ENCODE results near the gene ATP2A1.
"Not testable (repeated sequence)": the region's sequence is repeated elsewhere in the genome, so short reads cannot be mapped to it uniquely, and the experiment has no call there.

Gene ATP2A1

DNA sequence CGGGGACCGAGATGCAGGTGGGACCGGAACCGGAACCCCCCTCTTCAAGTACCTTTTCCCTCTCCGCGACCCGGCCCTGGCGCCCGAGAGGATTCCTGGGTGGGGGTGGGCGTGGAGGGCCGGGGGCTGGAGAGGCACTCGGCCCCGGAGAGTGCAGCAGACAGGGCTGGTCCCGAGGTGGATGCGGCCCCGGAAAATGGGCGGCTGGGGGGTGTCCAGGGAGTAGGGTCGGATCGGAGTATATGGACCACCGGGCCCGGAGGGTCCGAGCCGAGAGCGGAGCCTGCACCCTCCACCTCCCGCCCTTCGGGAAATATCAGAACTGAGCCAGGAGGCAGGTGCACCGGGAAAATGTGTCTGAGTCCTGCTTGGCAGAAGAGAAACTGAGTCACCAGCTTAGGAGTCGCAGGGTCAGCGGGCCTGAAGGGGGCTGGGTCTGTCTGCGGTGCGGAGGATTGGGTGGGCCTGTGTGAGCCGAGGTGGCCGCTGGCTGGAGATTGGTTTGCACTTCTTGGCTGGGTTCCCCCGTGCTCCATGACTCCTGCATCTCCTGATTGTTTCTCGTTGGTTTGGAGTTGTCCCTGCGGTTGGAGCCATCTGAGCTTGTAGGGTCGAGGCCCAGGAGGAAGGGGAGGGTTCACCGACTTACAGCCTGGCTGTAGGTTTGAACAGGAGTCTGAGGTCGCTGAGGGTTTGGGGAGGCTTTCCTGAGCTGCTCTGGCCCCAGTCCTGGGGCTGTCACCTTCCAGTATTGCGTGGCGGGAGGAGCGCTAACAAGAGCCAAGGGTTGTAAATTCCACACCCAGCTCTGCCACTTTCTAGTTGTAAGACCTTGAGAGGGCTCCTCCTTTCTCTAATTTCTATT, 14.1 kb upstream of the ATP2A1 start:
- Histone ChIP-seq H3K4me1 (ENCODE audit: insufficient read depth, insufficient read length) (peaks cover 10% of the 10 kb centered on the region), H3K27me3 (ENCODE audit: insufficient read depth, insufficient read length) (no peaks in the 10 kb centered on the region), H3K9me3 (ENCODE audit: insufficient read depth, low read length) (no peaks in the 10 kb centered on the region), H3K4me3 (ENCODE audit: insufficient read length, low read depth) (peak overlapping the region; percentile 99), H3K36me3 (ENCODE audit: insufficient read depth, insufficient read length, low read length) (peaks cover 31% of the 10 kb centered on the region), H3K9ac (ENCODE audit: insufficient read length, low read depth) (peak overlapping the region; percentile 98)
- DNase-seq (ENCODE audit: low read depth, low spot score): no peak
- TF ChIP-seq ZNF274 (IDR thresholded peaks at IDR 0.05; ENCODE audit: low read depth, low read length) (no peak), YY1 (IDR thresholded peaks at IDR 0.05; ENCODE audit: insufficient read depth, insufficient read length) (no peak), SUZ12 (IDR thresholded peaks at IDR 0.05; ENCODE audit: extremely low read depth, insufficient read depth, insufficient read length) (no peak)

DNA sequence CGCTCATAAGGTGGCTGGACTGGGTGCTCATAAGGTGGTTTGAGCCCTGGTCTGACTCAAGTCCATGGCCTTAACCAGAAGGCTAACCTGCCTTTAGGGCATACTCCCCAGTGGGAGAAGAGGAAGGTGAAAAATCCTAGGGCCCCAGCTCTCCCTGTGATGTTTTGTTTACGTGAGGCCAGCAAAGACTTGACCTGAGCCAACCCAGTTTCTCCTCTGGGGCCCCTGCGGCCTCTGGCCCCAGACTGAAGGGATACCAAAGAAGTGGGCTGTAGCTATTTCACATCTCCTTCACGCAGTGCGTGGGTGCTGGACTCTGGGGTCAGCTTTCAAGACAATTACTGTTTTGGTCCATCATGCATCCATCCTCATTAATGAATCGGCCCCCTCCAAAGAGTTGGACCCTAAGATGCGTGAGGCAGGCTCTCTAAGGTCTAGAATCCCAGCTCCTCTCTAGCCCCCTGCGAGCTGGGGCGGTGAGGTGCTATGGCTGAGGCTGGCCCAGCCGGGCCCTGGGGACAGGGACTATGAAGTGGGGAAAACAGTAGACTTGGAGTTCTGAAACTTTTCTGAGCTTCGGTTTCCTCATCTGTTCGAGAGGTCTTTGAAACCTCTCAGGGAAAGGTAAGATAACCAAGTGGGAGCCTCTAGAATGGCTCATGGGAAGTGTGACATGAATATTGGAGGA, 13.1 kb upstream of the ATP2A1 start:
- H3K4me3 ChIP-seq (ENCODE audit: insufficient read length, low read depth): peak overlapping the region; percentile 99
- H3K4me1 ChIP-seq (ENCODE audit: insufficient read depth, insufficient read length): peaks cover 10% of the 10 kb centered on the region
- no peaks in the 10 kb centered on the region for H3K9me3 ChIP-seq (ENCODE audit: insufficient read depth, low read length)
- peak overlapping the region; percentile 54 for H3K9ac ChIP-seq (ENCODE audit: insufficient read length, low read depth)
- peaks cover 41% of the 10 kb centered on the region for H3K36me3 ChIP-seq (ENCODE audit: insufficient read depth, insufficient read length, low read length)
- TF ChIP-seq YY1 (IDR thresholded peaks at IDR 0.05; ENCODE audit: insufficient read depth, insufficient read length) (no peak), SUZ12 (IDR thresholded peaks at IDR 0.05; ENCODE audit: extremely low read depth, insufficient read depth, insufficient read length) (no peak), ZNF274 (IDR thresholded peaks at IDR 0.05; ENCODE audit: low read depth, low read length) (no peak)
- no peaks in the 10 kb centered on the region for H3K27me3 ChIP-seq (ENCODE audit: insufficient read depth, insufficient read length)
- DNase-seq (ENCODE audit: low read depth, low spot score): no peak

DNA sequence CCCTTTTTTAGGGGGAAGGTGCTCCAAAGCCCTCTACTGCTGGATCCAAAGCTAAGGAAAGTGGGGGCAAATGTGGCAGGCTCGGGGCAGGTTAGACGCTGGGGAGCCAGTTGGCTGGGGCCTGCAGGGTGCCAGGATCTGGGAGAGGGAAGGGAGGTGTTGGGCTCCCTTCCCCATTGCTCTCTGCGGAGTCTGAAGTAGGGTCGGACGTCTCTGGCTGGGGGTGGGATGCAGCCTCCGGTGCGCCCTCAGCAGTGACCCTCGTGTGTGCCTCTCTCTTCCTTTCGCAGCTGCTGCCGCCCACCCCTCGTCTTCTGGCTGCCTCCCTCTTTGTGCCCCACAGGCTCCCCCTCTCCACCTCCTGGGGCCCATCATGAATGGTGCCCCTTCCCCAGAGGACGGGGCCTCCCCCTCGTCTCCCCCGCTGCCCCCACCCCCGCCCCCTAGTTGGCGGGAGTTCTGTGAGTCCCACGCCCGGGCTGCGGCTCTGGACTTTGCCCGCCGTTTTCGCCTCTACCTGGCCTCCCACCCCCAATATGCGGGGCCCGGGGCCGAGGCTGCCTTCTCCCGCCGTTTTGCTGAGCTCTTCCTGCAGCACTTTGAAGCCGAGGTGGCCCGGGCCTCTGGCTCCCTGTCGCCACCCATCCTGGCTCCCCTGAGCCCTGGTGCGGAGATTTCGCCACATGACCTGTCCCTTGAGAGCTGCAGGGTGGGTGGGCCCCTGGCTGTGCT, 12.4 kb upstream of the ATP2A1 start:
- Histone ChIP-seq H3K4me3 (ENCODE audit: insufficient read length, low read depth) (no peak overlapping the region), H3K36me3 (ENCODE audit: insufficient read depth, insufficient read length, low read length) (peaks cover 48% of the 10 kb centered on the region), H3K27me3 (ENCODE audit: insufficient read depth, insufficient read length) (no peaks in the 10 kb centered on the region), H3K4me1 (ENCODE audit: insufficient read depth, insufficient read length) (peaks cover 10% of the 10 kb centered on the region), H3K9ac (ENCODE audit: insufficient read length, low read depth) (no peak overlapping the region), H3K9me3 (ENCODE audit: insufficient read depth, low read length) (no peaks in the 10 kb centered on the region)
- TF ChIP-seq YY1 (IDR thresholded peaks at IDR 0.05; ENCODE audit: insufficient read depth, insufficient read length) (no peak), ZNF274 (IDR thresholded peaks at IDR 0.05; ENCODE audit: low read depth, low read length) (no peak), SUZ12 (IDR thresholded peaks at IDR 0.05; ENCODE audit: extremely low read depth, insufficient read depth, insufficient read length) (no peak)
- DNase-seq (ENCODE audit: low read depth, low spot score): no peak

DNA sequence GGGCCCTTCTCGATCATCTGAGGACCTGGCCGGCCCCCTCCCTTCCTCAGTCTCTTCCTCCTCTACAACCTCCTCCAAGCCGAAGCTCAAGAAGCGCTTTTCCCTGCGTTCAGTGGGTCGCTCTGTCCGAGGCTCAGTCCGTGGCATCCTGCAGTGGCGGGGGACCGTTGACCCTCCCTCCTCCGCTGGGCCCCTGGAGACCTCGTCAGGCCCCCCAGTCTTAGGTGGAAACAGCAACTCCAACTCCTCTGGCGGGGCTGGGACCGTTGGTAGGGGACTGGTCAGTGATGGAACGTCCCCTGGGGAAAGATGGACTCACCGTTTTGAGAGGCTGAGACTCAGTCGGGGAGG, 11.9 kb upstream of the ATP2A1 start:
- Histone ChIP-seq H3K4me1 (ENCODE audit: insufficient read depth, insufficient read length) (peaks cover 10% of the 10 kb centered on the region), H3K27me3 (ENCODE audit: insufficient read depth, insufficient read length) (no peaks in the 10 kb centered on the region), H3K9ac (ENCODE audit: insufficient read length, low read depth) (peak overlapping the region; percentile 5), H3K36me3 (ENCODE audit: insufficient read depth, insufficient read length, low read length) (peaks cover 50% of the 10 kb centered on the region), H3K9me3 (ENCODE audit: insufficient read depth, low read length) (no peaks in the 10 kb centered on the region), H3K4me3 (ENCODE audit: insufficient read length, low read depth) (no peak overlapping the region)
- no peak for DNase-seq (ENCODE audit: low read depth, low spot score)
- TF ChIP-seq ZNF274 (IDR thresholded peaks at IDR 0.05; ENCODE audit: low read depth, low read length): no peak
- no peak for TF ChIP-seq YY1 (IDR thresholded peaks at IDR 0.05; ENCODE audit: insufficient read depth, insufficient read length)
- TF ChIP-seq SUZ12 (IDR thresholded peaks at IDR 0.05; ENCODE audit: extremely low read depth, insufficient read depth, insufficient read length): no peak

DNA sequence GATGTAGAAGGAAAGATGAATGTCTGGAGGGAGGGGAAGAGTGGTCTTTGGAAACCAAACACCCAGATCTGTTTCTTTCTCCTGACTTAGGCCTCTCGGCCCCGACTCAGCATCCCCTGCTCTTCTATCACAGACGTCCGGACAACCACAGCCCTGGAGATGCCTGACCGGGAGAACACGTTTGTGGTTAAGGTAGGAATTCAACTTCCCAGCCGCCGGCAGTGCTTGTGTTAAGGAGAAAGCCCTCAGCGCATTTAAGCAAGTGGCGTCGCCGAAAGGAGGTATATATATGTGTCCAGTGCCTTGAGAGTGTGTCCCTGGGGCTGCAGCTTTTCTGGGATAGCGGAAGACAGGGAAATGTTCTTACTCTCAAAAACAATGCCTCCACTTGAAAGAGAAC, 11.0 kb upstream of the ATP2A1 start:
- Histone ChIP-seq H3K4me1 (ENCODE audit: insufficient read depth, insufficient read length) (peaks cover 8% of the 10 kb centered on the region), H3K9me3 (ENCODE audit: insufficient read depth, low read length) (no peaks in the 10 kb centered on the region), H3K27me3 (ENCODE audit: insufficient read depth, insufficient read length) (no peaks in the 10 kb centered on the region), H3K36me3 (ENCODE audit: insufficient read depth, insufficient read length, low read length) (peaks cover 59% of the 10 kb centered on the region), H3K9ac (ENCODE audit: insufficient read length, low read depth) (no peak overlapping the region), H3K4me3 (ENCODE audit: insufficient read length, low read depth) (no peak overlapping the region)
- no peak for TF ChIP-seq YY1 (IDR thresholded peaks at IDR 0.05; ENCODE audit: insufficient read depth, insufficient read length)
- no peak for TF ChIP-seq ZNF274 (IDR thresholded peaks at IDR 0.05; ENCODE audit: low read depth, low read length)
- TF ChIP-seq SUZ12 (IDR thresholded peaks at IDR 0.05; ENCODE audit: extremely low read depth, insufficient read depth, insufficient read length): no peak
- DNase-seq (ENCODE audit: low read depth, low spot score): no peak

DNA sequence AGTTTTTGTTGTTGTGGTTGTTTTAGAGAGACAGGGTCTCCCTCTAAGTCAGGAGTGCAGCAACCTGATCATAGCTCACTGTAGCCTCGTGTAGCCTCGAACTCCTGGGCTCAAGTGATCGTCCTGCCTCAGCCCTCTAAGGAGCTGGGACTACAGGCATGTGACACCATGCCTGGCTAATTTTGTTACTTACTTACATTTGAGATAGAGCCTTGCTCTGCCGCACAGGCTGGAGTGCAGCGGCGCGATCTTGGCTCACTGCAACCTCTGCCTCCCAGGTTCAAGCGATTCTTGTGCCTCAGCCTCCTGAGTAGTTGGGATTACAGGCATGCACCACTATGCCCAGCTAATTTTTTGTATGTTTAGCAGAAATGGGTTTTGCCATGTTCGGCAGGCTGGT, 10.6 kb upstream of the ATP2A1 start:
- H3K9me3 ChIP-seq (ENCODE audit: insufficient read depth, low read length); H3K4me1 ChIP-seq (ENCODE audit: insufficient read depth, insufficient read length); H3K27me3 ChIP-seq (ENCODE audit: insufficient read depth, insufficient read length); H3K4me3 ChIP-seq (ENCODE audit: insufficient read length, low read depth); DNase-seq (ENCODE audit: low read depth, low spot score); H3K9ac ChIP-seq (ENCODE audit: insufficient read length, low read depth): not testable (repeated sequence)
- peaks cover 63% of the 10 kb centered on the region for H3K36me3 ChIP-seq (ENCODE audit: insufficient read depth, insufficient read length, low read length)

DNA sequence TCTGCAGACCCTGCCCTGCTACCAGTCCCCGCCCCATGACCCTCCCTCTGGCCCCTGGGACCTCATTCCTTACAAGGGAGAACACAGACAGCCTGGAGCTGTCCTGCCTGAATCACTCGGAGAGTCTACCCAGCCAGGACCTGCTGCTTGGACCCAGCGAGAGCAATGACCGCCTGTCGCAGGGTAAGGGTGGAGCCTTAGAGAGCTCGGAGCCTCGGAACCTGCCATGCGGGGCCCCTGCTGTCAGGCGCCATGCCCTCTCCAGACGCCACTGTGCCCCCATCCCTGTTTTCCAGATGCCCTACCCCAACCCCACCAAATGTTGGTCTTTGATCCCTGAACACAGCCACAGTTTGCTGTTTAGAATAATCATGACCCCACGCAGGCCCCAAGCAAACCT, 9.1 kb upstream of the ATP2A1 start:
- Histone ChIP-seq H3K4me1 (ENCODE audit: insufficient read depth, insufficient read length) (peaks cover 7% of the 10 kb centered on the region), H3K36me3 (ENCODE audit: insufficient read depth, insufficient read length, low read length) (peaks cover 78% of the 10 kb centered on the region), H3K9ac (ENCODE audit: insufficient read length, low read depth) (no peak overlapping the region), H3K9me3 (ENCODE audit: insufficient read depth, low read length) (no peaks in the 10 kb centered on the region), H3K27me3 (ENCODE audit: insufficient read depth, insufficient read length) (no peaks in the 10 kb centered on the region), H3K4me3 (ENCODE audit: insufficient read length, low read depth) (no peak overlapping the region)
- TF ChIP-seq SUZ12 (IDR thresholded peaks at IDR 0.05; ENCODE audit: extremely low read depth, insufficient read depth, insufficient read length): no peak
- TF ChIP-seq ZNF274 (IDR thresholded peaks at IDR 0.05; ENCODE audit: low read depth, low read length): no peak
- no peak for TF ChIP-seq YY1 (IDR thresholded peaks at IDR 0.05; ENCODE audit: insufficient read depth, insufficient read length)
- no peak for DNase-seq (ENCODE audit: low read depth, low spot score)

All from NT2/D1 (cell line).